H1 (cell line): ENCODE results near the gene IRF3. TPM values are rescaled to one million over a fixed set of nuclear protein-coding genes. Genes with fewer than 3 reads are reported as not detected.

Experiments used
- CTCF ChIA-PET: fragments of 300-600 bp; sonication (Branson Sonifier 250); formaldehyde crosslinking; loops from one replicate; lab custom pipeline; 2021; ENCODE audit not compliant: partially characterized antibody; lab: Charles Lee
- POLR2A ChIA-PET: fragments of 300-600 bp; sonication (Branson Sonifier 250); formaldehyde crosslinking; loops from one replicate; lab custom pipeline; 2021; ENCODE audit warnings: inconsistent platforms; ENCODE audit not compliant: partially characterized antibody; lab: Charles Lee
- DNase-seq, 2 experiments: peaks; one replicate each; pipeline versions ENCODE4 v3.0.0 to v3.0.0-alpha.2; 2010 to 2022; ENCODE audit warnings: low spot score in 2 of 2, low read depth in 1 of 2, mixed read lengths in 1 of 2
- FAIRE-seq: peaks from 2 replicates; lab custom pipeline; 2011; peaks lifted over from hg19 to GRCh38; lab: Jason Lieb, UNC
- H2AFZ ChIP-seq: 2 replicates; pipeline ENCODE4 v1.8.1; 2012; ENCODE audit warnings: low read length, inconsistent platforms
- H2AK5ac ChIP-seq: 2 replicates; pipeline ENCODE4 v1.6.1; 2013; ENCODE audit warnings: low read depth, low read length
- H2BK120ac ChIP-seq: replicated peaks from 2 replicates; pipeline ENCODE3; 2013; ENCODE audit warnings: low read depth, low read length, inconsistent platforms
- H2BK12ac ChIP-seq: 2 replicates; pipeline ENCODE4 v1.6.1; 2013; ENCODE audit warnings: low read depth, low read length
- H2BK15ac ChIP-seq: 2 replicates; pipeline ENCODE4 v1.6.1; 2013; ENCODE audit warnings: low read length
- H2BK20ac ChIP-seq: 2 replicates; pipeline ENCODE4 v1.6.1; 2013; ENCODE audit warnings: low read length
- H2BK5ac ChIP-seq: 2 replicates; pipeline ENCODE4 v1.6.1; 2013; ENCODE audit warnings: low read depth, low read length
- H3K14ac ChIP-seq: 2 replicates; pipeline ENCODE4 v1.6.1; 2013; ENCODE audit warnings: inconsistent platforms; ENCODE audit not compliant: insufficient read length
- H3K18ac ChIP-seq: 2 replicates; pipeline ENCODE4 v1.6.1; 2013; ENCODE audit warnings: low read length; ENCODE audit errors: extremely low read depth
- H3K23ac ChIP-seq: 2 replicates; pipeline ENCODE4 v1.6.1; 2013; ENCODE audit warnings: inconsistent platforms; ENCODE audit not compliant: insufficient read length
- H3K23me2 ChIP-seq: 2 replicates; pipeline ENCODE4 v1.6.1; 2013; ENCODE audit warnings: low read depth, low read length
- H3K27ac ChIP-seq: 2 replicates; pipeline ENCODE4 v1.6.1; 2011; ENCODE audit warnings: low read depth, low read length, inconsistent platforms
- H3K27me3 ChIP-seq, 4 experiments: replicated peaks in 1 of 4; 1 replicate in 1 of 4; 2 replicates in 3 of 4; pipeline versions ENCODE4 v1.6.1 to v1.8.1; 2011 to 2013; ENCODE audit warnings: low read length in 3 of 4, mild to moderate bottlenecking in 3 of 4, inconsistent platforms in 2 of 4, mixed read lengths in 2 of 4, moderate library complexity in 1 of 4; ENCODE audit not compliant: control insufficient read depth in 3 of 4, insufficient read depth in 3 of 4; ENCODE audit errors: extremely low read depth in 1 of 4
- H3K36me3 ChIP-seq, 4 experiments: 2 replicates each; pipeline versions ENCODE4 v1.6.1 to v1.8.1; 2011 to 2013; ENCODE audit warnings: mild to moderate bottlenecking in 4 of 4, low read length in 3 of 4, moderate library complexity in 2 of 4, control low read depth in 1 of 4, inconsistent platforms in 1 of 4; ENCODE audit not compliant: insufficient read depth in 4 of 4, control insufficient read depth in 2 of 4
- H3K4ac ChIP-seq: replicated peaks from 2 replicates; pipeline ENCODE3; 2013; ENCODE audit warnings: low read length, low read depth, mixed read lengths, inconsistent platforms; ENCODE audit not compliant: insufficient read length
- H3K4me1 ChIP-seq, 4 experiments: replicated peaks in 1 of 4; 1 replicate in 1 of 4; 2 replicates in 3 of 4; pipeline versions ENCODE4 v1.6.1 to v1.8.1; 2011 to 2013; ENCODE audit warnings: low read length in 3 of 4, inconsistent platforms in 2 of 4, mixed read lengths in 1 of 4; ENCODE audit not compliant: insufficient read depth in 4 of 4, control insufficient read depth in 3 of 4
- H3K4me2 ChIP-seq, 2 experiments: 2 replicates each; pipeline versions ENCODE4 v1.6.1 to v1.8.1; 2011 to 2013; ENCODE audit warnings: low read depth in 2 of 2, low read length in 2 of 2, control low read depth in 1 of 2, inconsistent platforms in 1 of 2, mild to moderate bottlenecking in 1 of 2; ENCODE audit not compliant: insufficient read depth in 1 of 2
- H3K4me3 ChIP-seq, 4 experiments: fragments of 200-600, 300-600 bp in 1 of 4; sonication (generic), shearing (Covaris generic), sonication (Bioruptor Twin) in 1 of 4; 2 replicates each; pipeline versions ENCODE4 v1.5.1 to v1.8.1; 2011 to 2016; ENCODE audit warnings: low read length in 4 of 4, low read depth in 3 of 4, control low read depth in 2 of 4, inconsistent platforms in 2 of 4, mild to moderate bottlenecking in 2 of 4, mixed read lengths in 1 of 4, moderate library complexity in 1 of 4; ENCODE audit not compliant: insufficient read depth in 2 of 4; ENCODE audit errors: extremely low read depth in 1 of 4
- H3K56ac ChIP-seq: replicated peaks from 2 replicates; pipeline ENCODE3; 2013; ENCODE audit warnings: low read depth, mild to moderate bottlenecking, mixed read lengths, low read length, inconsistent platforms; ENCODE audit not compliant: insufficient read length
- H3K79me1 ChIP-seq: 2 replicates; pipeline ENCODE4 v1.6.1; 2013; ENCODE audit warnings: low read depth, low read length, control low read depth
- H3K79me2 ChIP-seq, 2 experiments: 2 replicates each; pipeline versions ENCODE4 v1.6.1 to v1.8.1; 2012 to 2013; ENCODE audit warnings: low read length in 2 of 2, mild to moderate bottlenecking in 2 of 2, inconsistent platforms in 1 of 2; ENCODE audit not compliant: insufficient read depth in 2 of 2, control insufficient read depth in 1 of 2
- H3K9ac ChIP-seq, 4 experiments: replicated peaks in 1 of 4; 1 replicate in 1 of 4; 2 replicates in 3 of 4; pipeline versions ENCODE4 v1.6.1 to v1.8.1; 2011 to 2013; ENCODE audit warnings: low read depth in 3 of 4, low read length in 3 of 4, control low read depth in 2 of 4, mild to moderate bottlenecking in 2 of 4, moderate library complexity in 2 of 4, inconsistent platforms in 1 of 4; ENCODE audit errors: extremely low read depth in 1 of 4
- H3K9me3 ChIP-seq, 2 experiments: 2 replicates each; pipeline versions ENCODE4 v1.6.1 to v1.8.1; 2012 to 2013; ENCODE audit warnings: mild to moderate bottlenecking in 2 of 2, moderate library complexity in 2 of 2, control low read depth in 1 of 2, inconsistent platforms in 1 of 2, low read depth in 1 of 2, low read length in 1 of 2, mixed read lengths in 1 of 2; ENCODE audit not compliant: insufficient read depth in 2 of 2
- H4K20me1 ChIP-seq, 2 experiments: replicated peaks in 1 of 2; 2 replicates each; pipeline versions ENCODE3 to v1.8.1; 2011 to 2013; ENCODE audit warnings: inconsistent platforms in 2 of 2, low read length in 2 of 2, mild to moderate bottlenecking in 1 of 2; ENCODE audit not compliant: insufficient read depth in 2 of 2, control insufficient read depth in 1 of 2
- H4K5ac ChIP-seq: 2 replicates; pipeline ENCODE4 v1.6.1; 2013; ENCODE audit warnings: low read length, low read depth, mixed read lengths, inconsistent platforms; ENCODE audit not compliant: insufficient read length
- H4K8ac ChIP-seq: 2 replicates; pipeline ENCODE4 v1.8.0; 2013; ENCODE audit warnings: mild to moderate bottlenecking, moderate library complexity, low read length, inconsistent platforms; ENCODE audit not compliant: insufficient read depth; ENCODE audit errors: extremely low read depth
- H4K91ac ChIP-seq: replicated peaks from 2 replicates; pipeline ENCODE3; 2013; ENCODE audit warnings: low read length, mixed read lengths, inconsistent platforms; ENCODE audit not compliant: insufficient read length
- CBX5 ChIP-seq: fragments of 300-800, 300-1000 bp; sonication (generic); IDR thresholded peaks from 2 replicates; pipeline ENCODE4 v1.7.1; 2016; ENCODE audit warnings: antibody characterized with exemption, low read length, low read depth
- EP300 ChIP-seq, 2 experiments: IDR thresholded peaks; 1 replicate in 1 of 2; 2 replicates in 1 of 2; pipeline ENCODE4 v1.6.1; 2011 to 2012; ENCODE audit warnings: low read depth in 2 of 2, low read length in 2 of 2, mild to moderate bottlenecking in 2 of 2, borderline replicate concordance in 1 of 2, inconsistent platforms in 1 of 2, moderate library complexity in 1 of 2
- EZH2 ChIP-seq: fragments of 200-600 bp; sonication (generic); IDR thresholded peaks from 2 replicates; pipeline ENCODE4 v1.7.1; 2012; ENCODE audit warnings: low read depth, mild to moderate bottlenecking, moderate library complexity, low read length, inconsistent platforms; ENCODE audit not compliant: severe bottlenecking
- GABPA ChIP-seq: IDR thresholded peaks from 2 replicates; pipeline ENCODE4 v1.6.1; 2011; ENCODE audit warnings: mild to moderate bottlenecking, low read length, moderate library complexity, borderline replicate concordance; ENCODE audit not compliant: insufficient read depth
- HDAC2 ChIP-seq, 2 experiments: fragments of 300-600 bp in 1 of 2; sonication (generic) in 1 of 2; IDR thresholded peaks; 2 replicates each; pipeline ENCODE4 v1.6.1; 2011 to 2012; ENCODE audit warnings: low read depth in 2 of 2, low read length in 2 of 2, mild to moderate bottlenecking in 2 of 2, moderate library complexity in 2 of 2, borderline replicate concordance in 1 of 2, inconsistent platforms in 1 of 2
- JUND ChIP-seq: IDR thresholded peaks from 2 replicates; pipeline ENCODE4 v1.6.1; 2011; ENCODE audit warnings: mild to moderate bottlenecking, improper control_type of control experiment, low read length
- POLR2AphosphoS5 ChIP-seq: IDR thresholded peaks from 2 replicates; pipeline ENCODE4 v1.6.1; 2011; ENCODE audit warnings: low read depth, low read length
- RFX5 ChIP-seq: IDR thresholded peaks from 2 replicates; pipeline ENCODE4 v1.6.1; 2011; ENCODE audit warnings: low read depth, low read length, improper control_type of control experiment, borderline replicate concordance
- RNF2 ChIP-seq: fragments of 200-900, 300-1000 bp; sonication (generic); IDR thresholded peaks from 2 replicates; pipeline ENCODE4 v1.7.1; 2016; ENCODE audit warnings: borderline replicate concordance, low read depth, mild to moderate bottlenecking, antibody characterized with exemption, low read length; ENCODE audit not compliant: poor library complexity, severe bottlenecking; ENCODE audit errors: missing control alignments
- TCF12 ChIP-seq: IDR thresholded peaks from 2 replicates; pipeline ENCODE4 v1.6.1; 2011; ENCODE audit warnings: low read depth, mild to moderate bottlenecking, low read length
- TEAD4 ChIP-seq: IDR thresholded peaks from 2 replicates; pipeline ENCODE4 v1.6.1; 2012; ENCODE audit warnings: low read depth, low read length, inconsistent platforms, mixed read lengths
- WGBS, 2 experiments: shearing (Covaris generic) in 1 of 2; methylation state at CpG; one replicate each; pipeline versions ENCODE4 v1.1.6 to v1.1.7; 2013 to 2015; ENCODE audit warnings: low lambda C conversion rate in 2 of 2, mixed read lengths in 2 of 2, inconsistent platforms in 1 of 2, low coverage in 1 of 2, missing lambda C conversion rate in 1 of 2; ENCODE audit not compliant: insufficient replicate concordance in 2 of 2, insufficient coverage in 1 of 2, insufficient read length in 1 of 2; ENCODE audit errors: extremely low coverage in 1 of 2, missing lambda C conversion rate in 1 of 2; 5-methylcytosine and 5-hydroxymethylcytosine counted together
- polyA plus RNA-seq, 7 experiments: library from polyadenylated mRNA; depleted of rRNA in 3 of 7; stranded (reverse) in 5 of 7; unstranded in 2 of 7; fragments of >200 nt in 5 of 7; fragments of 200-250 nt in 2 of 7; gene quantifications; 1 replicate in 5 of 7; 2 replicates in 1 of 7; 4 replicates in 1 of 7; pipeline versions ENCODE4 v1.2.1 to v1.2.3, GENCODE V29; 2011 to 2013; ENCODE audit warnings: missing spikeins in 2 of 7, mixed read lengths in 2 of 7
- total RNA-seq: library from RNA; stranded (reverse); fragmentation: NEBNext Ultra II Directional; extraction: Animal tissue kit (Norgen Biotek cat#: 25700); gene quantifications from 2 replicates; pipeline ENCODE4 v1.2.1, GENCODE V29; 2021
- TF ChIP-seq, protein P1 (sequence below): IDR thresholded peaks from 2 replicates; pipeline ENCODE4 v1.6.1; 2012; ENCODE audit warnings: inconsistent platforms

IRF3 gene
- total and polyA plus RNA-seq, 2 of the 8 experiments (the other 6 are each of a cell fraction or from before 2014, with no cell fraction given) = 103 to 114 TPM

DNA sequence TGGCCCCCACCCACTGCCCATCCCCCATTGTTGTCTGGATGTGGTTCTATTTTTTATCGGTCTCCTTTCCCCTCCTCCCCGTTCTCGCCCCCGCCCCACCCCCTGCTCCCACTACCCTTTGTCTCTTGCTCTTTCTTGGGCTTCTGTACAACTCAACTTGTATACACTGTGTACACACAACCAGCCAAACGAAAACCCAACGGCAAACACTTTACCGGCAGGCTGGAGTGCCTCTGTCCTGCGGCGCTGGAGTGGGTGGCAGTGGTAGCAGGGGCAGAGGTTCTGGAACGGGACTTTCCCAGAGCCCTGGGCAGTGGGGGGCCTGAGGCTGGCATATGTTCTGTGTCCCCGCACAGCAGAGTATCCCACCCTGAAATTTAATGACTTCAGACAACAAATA, 39.4 kb downstream of the IRF3 start:
- Histone ChIP-seq H3K23ac (no peak overlapping the region), H3K18ac (no peak overlapping the region), H2BK20ac (no peak overlapping the region), H3K27ac (no peak overlapping the region), H3K4me3 (no peak overlapping the region), H4K5ac (no peak overlapping the region), H2AK5ac (no peak overlapping the region), H3K9ac (no peak overlapping the region), H3K9me3 (no peaks in the 10 kb centered on the region), H3K27me3 (no peaks in the 10 kb centered on the region), H2AFZ (no peak overlapping the region), H2BK12ac (no peak overlapping the region), H3K36me3 (peaks cover 4 to 34% (median 13%) of the 10 kb centered on the region in 4 experiments; a peak in 7 of 8 replicates), H3K79me2 (no peaks in the 10 kb centered on the region), H4K91ac (no peak overlapping the region), H3K4me2 (no peak overlapping the region), H4K20me1 (peaks cover 3 to 11% of the 10 kb centered on the region in 2 experiments), H3K4me1 (0 out of 7 replicates have a peak, but pooled peaks cover 0 to 3% (median 0%) of the 10 kb centered on the region in 4 experiments), H3K14ac (no peak overlapping the region), H4K8ac (no peak overlapping the region), H3K56ac (no peak overlapping the region), H3K4ac (no peak overlapping the region), H2BK120ac (no peak overlapping the region), H3K23me2 (no peaks in the 10 kb centered on the region), H3K79me1 (no peaks in the 10 kb centered on the region; the same call in 1 of the 2 replicates), H2BK15ac (no peak overlapping the region), H2BK5ac (no peak overlapping the region)
- CTCF ChIA-PET = no interaction called here
- FAIRE-seq (no peak), DNase-seq (no peak)
- 98% methylated on average over 7 of the region's 11 CpGs; no CpG with 5 or more reads in 1 of the 2 experiments for WGBS, 2 experiments
- POLR2A ChIA-PET = interaction anchor here (2.6 to 50.7 kb wide), 2 partner anchors 9 to 24 kb away, joined by 14 to 840 read pairs; partner anchors contain the start of gene PRR12
- TF ChIP-seq GABPA (no peak), CBX5 (no peak), HDAC2 (IDR thresholded peaks at IDR 0.05; ENCODE audit: borderline replicate concordance in 1 of 2, low read depth in 2 of 2, low read length in 2 of 2) (no peak), POLR2AphosphoS5 (no peak), EZH2 (no peak), RFX5 (no peak), RNF2 (no peak), TCF12 (no peak), TEAD4 (no peak), JUND (no peak), EP300 (IDR thresholded peaks at IDR 0.05; ENCODE audit: borderline replicate concordance in 1 of 2, low read depth in 2 of 2, low read length in 2 of 2) (no peak)
- TF ChIP-seq, protein P1, sequence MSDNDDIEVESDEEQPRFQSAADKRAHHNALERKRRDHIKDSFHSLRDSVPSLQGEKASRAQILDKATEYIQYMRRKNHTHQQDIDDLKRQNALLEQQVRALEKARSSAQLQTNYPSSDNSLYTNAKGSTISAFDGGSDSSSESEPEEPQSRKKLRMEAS = no peak
